Stimulated activated CD8-positive, alpha-beta memory T cell treated with anti-CD3 and anti-CD28 coated beads, Interleukin-4, amount 100 ng/mL, for 48 hours (primary cell): ENCODE measurements around the gene CCDC167.

Experiments used
- DNase-seq: peaks from one replicate; pipeline ENCODE4 v3.0.0-alpha.2; 2020

The CCDC167 gene

GRCh38 chr6:37528541-37528940 lies 28.8 kb upstream of the CCDC167 start:
- no peak for DNase-seq

GRCh38 chr6:37525460-37526357 lies 26.0 kb upstream of the CCDC167 start:
- DNase-seq: no peak

- no peak for DNase-seq
Observed at GRCh38 chr6:37524970-37525318, 25.3 kb upstream of the CCDC167 start.

- DNase-seq: no peak
Observed at GRCh38 chr6:37524025-37524969, 24.6 kb upstream of the CCDC167 start.

- no peak for DNase-seq
Observed at GRCh38 chr6:37523412-37523811, 23.7 kb upstream of the CCDC167 start.

- DNase-seq: no peak
Observed at GRCh38 chr6:37522836-37523235, 23.1 kb upstream of the CCDC167 start.

GRCh38 chr6:37521674-37522073 lies 22.0 kb upstream of the CCDC167 start:
- DNase-seq: peak; percentile 41

DNA sequence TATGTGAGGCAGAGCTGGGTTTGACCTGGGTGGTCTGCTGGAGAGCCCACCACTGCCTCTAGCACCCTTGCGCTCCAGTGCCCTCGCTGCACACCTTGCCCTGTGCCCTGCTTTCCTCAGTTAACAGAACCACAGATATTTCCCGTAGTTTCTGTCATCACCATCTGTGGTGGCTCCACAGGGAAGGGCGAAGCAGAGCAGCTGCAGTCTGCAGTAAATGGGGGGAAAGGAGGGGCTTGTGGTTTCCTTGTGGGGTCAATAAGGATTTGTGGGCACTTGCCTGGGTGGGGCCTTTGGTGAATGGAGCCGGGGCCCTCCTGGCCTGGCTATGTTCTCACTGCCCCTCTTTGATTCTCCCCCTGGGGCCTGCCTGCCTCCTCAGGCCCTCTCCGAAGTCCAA lies 21.2 kb upstream of the CCDC167 start:
- DNase-seq: no peak

DNA sequence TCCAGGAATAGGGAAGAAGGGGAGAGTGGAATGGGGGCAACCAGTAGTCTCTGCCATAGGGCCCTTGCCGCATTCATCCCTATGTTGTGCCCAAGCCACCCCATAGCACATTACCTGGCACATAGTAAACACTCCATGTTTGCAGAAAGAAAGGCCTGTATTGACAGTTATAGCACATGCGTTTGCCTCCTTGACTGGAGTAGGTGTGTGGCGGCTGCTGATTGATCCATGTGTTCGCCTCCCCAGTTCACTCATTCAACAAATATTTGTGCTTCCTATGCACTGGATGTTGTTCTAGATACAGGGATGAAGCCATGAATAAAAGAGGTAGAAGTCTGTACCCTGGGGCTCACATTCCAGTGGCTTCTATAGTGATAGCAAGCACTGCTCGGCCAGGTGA lies 19.8 kb upstream of the CCDC167 start:
- DNase-seq: no peak

- no peak for DNase-seq
Observed at GRCh38 chr6:37518116-37518515, 18.4 kb upstream of the CCDC167 start.

DNA sequence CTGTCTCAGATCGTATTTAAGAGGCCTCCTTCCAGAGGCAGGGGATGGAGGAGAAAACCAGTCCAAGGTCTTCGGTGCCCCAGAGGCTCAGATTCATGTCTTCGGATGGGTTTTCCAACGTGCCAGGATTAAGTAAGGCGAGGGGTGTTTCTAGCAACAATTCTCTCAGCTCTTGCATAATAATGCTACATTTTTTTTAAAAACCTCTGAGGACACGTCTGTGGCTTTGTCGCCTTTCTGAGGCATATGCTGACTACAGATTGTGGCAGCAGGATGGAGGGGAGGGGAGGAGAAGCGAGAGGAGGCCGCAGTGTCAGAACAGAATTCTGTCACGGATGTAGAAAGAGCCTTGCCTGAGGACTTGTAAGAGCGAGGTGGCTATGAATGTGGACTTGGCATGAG lies 17.7 kb upstream of the CCDC167 start:
- peak; percentile 78 for DNase-seq

- peak; percentile 53 for DNase-seq
Observed at GRCh38 chr6:37516920-37517405, 17.3 kb upstream of the CCDC167 start.

GRCh38 chr6:37516076-37516919 lies 16.6 kb upstream of the CCDC167 start:
- DNase-seq: peak; percentile 89

DNA sequence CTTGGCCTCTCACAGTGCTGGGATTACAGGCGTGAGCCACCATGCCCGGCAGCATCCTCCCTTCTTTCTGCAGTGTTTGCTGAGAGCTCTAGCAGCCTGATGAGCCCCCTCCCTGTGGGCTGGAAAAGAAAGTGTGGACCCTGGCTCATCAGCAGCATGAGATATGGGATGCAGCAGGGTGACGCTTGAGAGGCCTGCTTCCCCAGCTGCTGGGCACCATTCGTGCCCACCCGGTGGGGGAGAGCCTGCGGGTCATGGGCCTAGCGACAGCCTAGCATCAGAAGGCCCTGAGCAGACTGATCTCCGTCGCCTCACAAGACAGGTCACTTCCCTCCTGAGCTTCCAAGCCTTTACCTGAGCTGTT lies 16.0 kb upstream of the CCDC167 start:
- DNase-seq: no peak

DNA sequence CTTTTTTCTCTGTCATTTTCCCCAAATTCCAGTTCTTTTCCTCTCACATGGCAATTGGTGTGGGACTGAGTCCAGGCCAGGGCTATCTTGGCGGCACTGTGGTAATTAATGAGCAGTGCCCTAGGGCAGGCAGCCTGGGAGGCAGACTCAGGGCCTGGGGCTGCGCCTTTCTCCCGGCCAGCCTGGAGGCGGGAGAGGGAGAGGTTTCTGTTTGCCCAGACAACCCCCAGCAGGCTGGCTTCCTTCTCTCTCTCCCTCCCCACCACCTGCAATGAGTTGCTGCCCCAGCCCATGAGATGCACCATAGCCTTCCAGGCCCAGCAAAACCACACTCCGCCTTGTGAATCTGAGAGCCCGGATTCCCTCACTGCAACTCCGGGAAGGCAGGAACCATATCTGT lies 15.1 kb upstream of the CCDC167 start:
- DNase-seq: no peak

GRCh38 chr6:37514321-37514771 lies 14.7 kb upstream of the CCDC167 start:
- DNase-seq: peak; percentile 63

DNA sequence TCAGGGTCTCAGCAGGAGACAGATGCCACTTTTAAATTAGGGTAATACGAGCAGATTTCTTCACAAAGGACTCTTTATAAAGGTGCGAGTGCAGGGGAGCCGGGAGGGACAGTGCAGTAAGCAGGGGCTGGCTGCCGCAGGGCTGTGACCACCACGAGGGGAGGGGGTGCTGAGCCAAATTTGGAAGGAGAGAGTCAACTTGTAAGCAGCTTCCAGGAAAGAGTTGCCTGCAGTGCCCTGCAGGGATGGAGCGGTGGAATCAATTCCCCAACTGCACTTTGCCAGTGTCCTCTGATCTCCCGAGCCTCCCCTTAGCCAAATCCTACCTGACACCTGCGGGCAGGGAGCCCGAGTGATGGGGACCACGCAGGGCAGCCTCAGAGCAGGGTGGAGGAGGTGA lies 13.9 kb upstream of the CCDC167 start:
- no peak for DNase-seq

- no peak for DNase-seq
Observed at GRCh38 chr6:37513155-37513554, 13.5 kb upstream of the CCDC167 start.

DNA sequence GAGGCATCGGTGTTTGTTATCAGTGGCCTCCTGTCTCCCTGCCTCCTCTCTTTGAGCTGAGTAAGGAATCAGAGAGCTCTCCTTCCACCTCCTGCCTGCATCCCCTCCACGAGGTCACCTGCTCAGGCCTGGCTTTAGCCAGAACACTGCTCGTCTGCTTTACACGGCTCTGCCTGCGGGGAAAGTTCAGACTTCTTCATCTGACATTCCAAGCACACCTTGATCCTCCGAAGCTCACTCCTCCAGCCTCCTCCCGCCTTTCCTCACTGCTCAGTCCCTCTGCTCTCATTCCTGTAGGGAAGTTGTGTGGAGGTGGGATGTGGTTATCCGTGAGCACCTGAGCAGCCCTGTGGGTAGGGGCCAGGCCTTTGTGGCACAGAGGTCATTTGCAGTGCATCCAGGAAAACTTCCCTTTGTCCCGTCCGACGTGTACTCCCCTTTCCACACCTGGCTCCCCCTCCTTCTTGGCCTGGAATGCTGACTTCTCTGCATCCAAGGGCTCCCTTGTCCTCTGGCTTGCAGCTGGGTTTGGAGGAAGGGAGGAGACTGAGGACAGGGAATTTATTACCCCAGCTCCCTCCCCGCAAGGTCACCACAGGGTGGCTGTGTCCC lies 12.8 kb upstream of the CCDC167 start:
- DNase-seq: no peak

DNA sequence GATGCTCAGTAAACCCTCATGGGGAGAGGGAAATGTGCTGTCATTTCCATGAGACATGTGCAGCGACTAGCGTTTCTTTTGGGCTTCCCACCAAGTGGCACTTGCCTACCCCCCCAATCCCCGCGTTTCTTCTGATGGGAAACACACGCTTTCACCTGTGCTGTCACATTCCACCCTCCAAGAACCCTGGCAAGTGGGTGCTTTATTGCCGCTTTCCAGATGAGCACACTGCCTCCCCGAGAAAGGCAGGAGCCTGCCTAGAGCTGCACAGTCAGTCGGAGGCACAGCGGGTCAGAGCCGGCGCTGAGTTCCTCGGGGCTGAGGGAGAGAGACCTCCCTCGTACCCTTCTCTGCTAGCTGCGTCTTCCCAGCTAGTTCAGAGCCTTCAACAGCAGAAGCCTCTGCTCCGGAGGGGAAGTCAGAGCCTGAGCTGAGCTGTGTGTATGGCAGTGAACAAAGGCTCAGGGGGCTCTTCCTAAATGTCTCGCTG lies 12.3 kb upstream of the CCDC167 start:
- no peak for DNase-seq

GRCh38 chr6:37511201-37511600 lies 11.5 kb upstream of the CCDC167 start:
- no peak for DNase-seq
